GM06990 (cell line): ENCODE measurements around the gene NAGS.
"Not testable (repeated sequence)": the region's sequence is repeated elsewhere in the genome, so short reads cannot be mapped to it uniquely, and the experiment has no call there.

Experiments used
- DNase-seq: peaks from one replicate; pipeline ENCODE4 v3.0.0-alpha.2; 2011; ENCODE audit not compliant: insufficient read length; ENCODE audit errors: extremely low read depth
- H3K27me3 ChIP-seq: replicated peaks from 2 replicates; pipeline ENCODE4 v1.6.0; 2011; ENCODE audit warnings: low read length; ENCODE audit not compliant: control insufficient read depth, insufficient read depth
- H3K36me3 ChIP-seq: 2 replicates; pipeline ENCODE4 v1.5.1; 2011; ENCODE audit warnings: low read length; ENCODE audit not compliant: control insufficient read depth, insufficient read depth
- H3K4me3 ChIP-seq: replicated peaks from 2 replicates; pipeline ENCODE4 v1.5.1; 2011; ENCODE audit warnings: low read depth, mild to moderate bottlenecking, control low read depth, low read length
- CTCF ChIP-seq: IDR thresholded peaks from 2 replicates; pipeline ENCODE4 v1.5.1; 2011; ENCODE audit warnings: low read length, control low read depth, mild to moderate bottlenecking, inconsistent platforms; ENCODE audit not compliant: insufficient read depth, poor library complexity, severe bottlenecking

NAGS gene

DNA sequence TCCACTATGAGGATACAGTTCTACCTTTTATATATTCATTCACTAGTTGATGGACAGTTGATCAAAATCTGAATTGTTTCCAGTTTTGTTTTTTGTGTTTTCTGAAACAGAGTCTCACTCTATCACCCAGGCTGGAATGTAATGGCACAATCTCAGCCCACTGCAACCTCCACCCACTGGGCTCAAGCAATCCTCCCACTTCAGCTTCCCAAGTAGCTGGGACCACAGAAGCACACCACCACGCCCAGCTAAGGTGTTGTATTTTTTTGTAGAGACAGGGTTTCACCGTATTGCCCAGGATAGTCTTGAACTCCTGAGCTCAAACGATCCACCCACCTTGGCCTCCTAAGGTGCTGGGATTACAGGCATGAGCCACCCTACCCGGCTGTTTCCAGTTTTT lies 41.1 kb downstream of the NAGS start:
- H3K4me3 ChIP-seq, result no peak overlapping the region
- TF ChIP-seq CTCF, result no peak
- H3K27me3 ChIP-seq, result no peaks in the 10 kb centered on the region
- H3K36me3 ChIP-seq, result peaks cover 6% of the 10 kb centered on the region
- no peak for DNase-seq

GRCh38 chr17:44046893-44047292 lies 42.5 kb downstream of the NAGS start:
- H3K4me3 ChIP-seq, H3K27me3 ChIP-seq, H3K36me3 ChIP-seq, DNase-seq: not testable (repeated sequence)

DNA sequence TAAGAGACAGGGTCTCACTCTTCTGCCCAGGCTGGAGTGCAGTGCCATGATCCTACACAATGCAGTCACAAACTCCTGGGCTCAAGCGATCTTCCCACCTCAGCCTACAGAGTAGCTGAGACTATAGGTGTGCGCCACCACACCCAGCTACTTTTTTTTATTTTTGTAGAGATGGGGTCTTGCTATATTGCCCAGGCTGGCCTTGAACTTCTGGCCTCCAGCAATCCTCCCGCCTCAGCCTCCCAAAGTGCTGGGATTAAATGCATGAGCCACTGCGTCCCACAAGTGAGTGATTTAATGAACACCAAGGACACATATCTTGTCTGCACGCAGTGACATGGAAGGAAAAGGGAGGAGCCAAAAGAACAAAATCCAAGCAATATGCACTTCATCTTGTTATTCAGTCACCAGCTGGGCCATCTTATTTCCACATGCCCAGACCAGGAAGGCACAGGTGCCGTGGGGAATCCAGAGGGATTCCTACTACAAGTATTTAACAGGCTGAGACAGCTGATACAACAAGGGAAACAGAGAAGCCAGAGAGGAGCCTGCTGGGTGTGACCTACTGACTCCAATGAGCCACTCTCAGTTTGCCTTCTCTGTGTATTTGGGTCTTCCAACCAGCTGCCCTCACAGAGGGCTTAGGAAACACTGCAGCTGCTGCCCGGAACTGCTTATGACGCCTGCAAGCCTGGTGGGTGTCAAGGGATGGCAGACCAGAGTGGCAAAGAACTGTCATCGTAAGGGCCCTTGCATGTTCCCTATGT lies 45.1 kb downstream of the NAGS start:
- no peak for DNase-seq
- no peaks in the 10 kb centered on the region for H3K27me3 ChIP-seq
- peaks cover 16% of the 10 kb centered on the region for H3K36me3 ChIP-seq
- no peak overlapping the region for H3K4me3 ChIP-seq
- no peak for TF ChIP-seq CTCF

DNA sequence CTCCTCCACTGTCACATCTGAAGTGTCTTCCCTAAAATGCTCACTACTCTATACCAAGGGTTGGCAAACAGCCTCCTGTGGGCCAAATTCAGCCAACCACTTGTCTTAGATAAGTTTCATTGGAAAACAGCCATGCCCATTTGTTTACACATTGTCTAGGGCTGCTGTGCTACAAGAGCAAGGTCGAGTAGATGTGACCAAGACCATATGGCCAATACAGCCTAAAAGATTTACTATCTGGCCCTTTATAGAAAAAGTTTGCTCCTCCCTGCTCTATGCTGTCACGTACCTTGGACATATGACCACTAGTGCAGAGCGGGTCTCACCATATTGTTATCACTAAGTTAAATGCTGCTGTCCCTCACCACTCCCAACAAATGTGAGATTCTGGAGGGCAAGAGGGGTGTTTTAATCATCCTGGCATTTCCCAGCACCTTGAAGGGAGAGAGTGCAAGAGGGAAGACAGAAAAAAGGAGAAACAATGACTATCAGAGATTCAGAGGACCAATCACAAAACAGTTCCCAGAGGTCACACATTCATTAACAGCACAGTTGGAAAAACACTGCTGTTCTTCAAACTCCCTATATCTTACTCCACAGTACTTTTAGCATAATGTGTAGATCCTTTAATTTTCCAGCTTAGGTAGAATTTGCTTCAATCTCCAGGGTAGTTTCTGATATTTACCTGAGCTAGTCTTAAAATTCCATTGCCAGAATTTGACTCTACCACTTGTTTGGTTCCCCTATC lies 48.9 kb downstream of the NAGS start:
- H3K27me3 ChIP-seq, result no peaks in the 10 kb centered on the region
- DNase-seq, result no peak
- no peak overlapping the region for H3K4me3 ChIP-seq
- peaks cover 19% of the 10 kb centered on the region for H3K36me3 ChIP-seq
- no peak for TF ChIP-seq CTCF
